Ammon's horn (tissue), 1 donor: ENCODE results near the gene GRID2.
A peak's percentile ranks its signal among the peaks of the same experiment; 100 is the strongest.

Experiments
- DNase-seq: peaks from one replicate; pipeline ENCODE4 v3.0.0-alpha.2; 2016; ENCODE audit warnings: low spot score

GRID2 gene

GRCh38 chr4:93502991-93503390, 1199.2 kb downstream of the GRID2 start:
- DNase-seq: peak; percentile 10

GRCh38 chr4:93513851-93514250, 1210.1 kb downstream of the GRID2 start:
- DNase-seq: no peak

GRCh38 chr4:93515208-93515607, 1211.4 kb downstream of the GRID2 start:
- DNase-seq: no peak

- no peak for DNase-seq
These were observed 1226.1 kb downstream of the GRID2 start for GRCh38 chr4:93529692-93530372.

GRCh38 chr4:93532234-93532633, 1228.5 kb downstream of the GRID2 start:
- DNase-seq: no peak

- DNase-seq: no peak
These were observed 1236.8 kb downstream of the GRID2 start for GRCh38 chr4:93540562-93540961.

- no peak for DNase-seq
These were observed 1258.1 kb downstream of the GRID2 start for GRCh38 chr4:93561842-93562241.

- DNase-seq: no peak
These were observed 1265.0 kb downstream of the GRID2 start for GRCh38 chr4:93568758-93569157.

GRCh38 chr4:93573285-93573684, 1269.5 kb downstream of the GRID2 start:
- DNase-seq: no peak

GRCh38 chr4:93578942-93579341, 1275.2 kb downstream of the GRID2 start:
- DNase-seq: no peak

GRCh38 chr4:93605163-93605562, 1301.4 kb downstream of the GRID2 start:
- no peak for DNase-seq

GRCh38 chr4:93617606-93618005, 1313.8 kb downstream of the GRID2 start:
- peak; percentile 50 for DNase-seq

- DNase-seq: no peak
These were observed 1330.0 kb downstream of the GRID2 start for GRCh38 chr4:93633721-93634120.

GRCh38 chr4:93635943-93636342, 1332.2 kb downstream of the GRID2 start:
- no peak for DNase-seq

- no peak for DNase-seq
These were observed 1341.4 kb downstream of the GRID2 start for GRCh38 chr4:93645120-93645519.

- DNase-seq: no peak
These were observed 1342.6 kb downstream of the GRID2 start for GRCh38 chr4:93646233-93646930.

GRCh38 chr4:93648258-93648657, 1344.5 kb downstream of the GRID2 start:
- DNase-seq: no peak

- DNase-seq: no peak
These were observed 1346.1 kb downstream of the GRID2 start for GRCh38 chr4:93649828-93650227.

- DNase-seq: no peak
These were observed 1350.4 kb downstream of the GRID2 start for GRCh38 chr4:93654211-93654610.

GRCh38 chr4:93657527-93657926, 1353.8 kb downstream of the GRID2 start:
- peak; percentile 2 for DNase-seq

GRCh38 chr4:93658443-93658842, 1354.7 kb downstream of the GRID2 start:
- DNase-seq: no peak

GRCh38 chr4:93659629-93660028, 1355.9 kb downstream of the GRID2 start:
- no peak for DNase-seq

- DNase-seq: no peak
These were observed 1356.3 kb downstream of the GRID2 start for GRCh38 chr4:93660036-93660435.

- no peak for DNase-seq
These were observed 1366.7 kb downstream of the GRID2 start for GRCh38 chr4:93670434-93670833.
